GM18508 (cell line): ENCODE data around the gene PADI3.

ENCODE experiments used
- ATAC-seq: cut with Tn5 transposase; IDR thresholded peaks from one replicate; pipeline ENCODE4 v1.9.1; 2021; ENCODE audit warnings: moderate number of reproducible peaks; ENCODE audit not compliant: insufficient read depth, unreplicated experiment

The PADI3 gene

GRCh38 chr1:17293681-17294425 is 45.0 kb downstream of the PADI3 start:
- no peak for ATAC-seq

GRCh38 chr1:17295292-17295691 is 46.4 kb downstream of the PADI3 start:
- no peak for ATAC-seq

- no peak for ATAC-seq
Measured at GRCh38 chr1:17296086-17296485, 47.2 kb downstream of the PADI3 start.

GRCh38 chr1:17297991-17298390 is 49.1 kb downstream of the PADI3 start:
- ATAC-seq = no peak

- no peak for ATAC-seq
Measured at GRCh38 chr1:17301767-17302166, 52.9 kb downstream of the PADI3 start.

- ATAC-seq = no peak
Measured at GRCh38 chr1:17304151-17304825, 55.4 kb downstream of the PADI3 start.

- no peak for ATAC-seq
Measured at GRCh38 chr1:17304826-17305175, 55.9 kb downstream of the PADI3 start.

GRCh38 chr1:17305576-17306095 is 56.7 kb downstream of the PADI3 start:
- no peak for ATAC-seq

- no peak for ATAC-seq
Measured at GRCh38 chr1:17306407-17306806, 57.5 kb downstream of the PADI3 start.

- ATAC-seq = no peak
Measured at GRCh38 chr1:17306921-17307320, 58.0 kb downstream of the PADI3 start.

- no peak for ATAC-seq
Measured at GRCh38 chr1:17307329-17307728, 58.4 kb downstream of the PADI3 start.

- no peak for ATAC-seq
Measured at GRCh38 chr1:17307946-17308345, 59.0 kb downstream of the PADI3 start, which contains the start of gene PADI4. TSS of gene PADI4 (plus strand) at chr1:17308197. CDS start at chr1:17308223, 26 bp downstream.

- ATAC-seq = no peak
Measured at GRCh38 chr1:17308593-17308992, 59.7 kb downstream of the PADI3 start.

- no peak for ATAC-seq
Measured at GRCh38 chr1:17309426-17310067, 60.6 kb downstream of the PADI3 start.

- ATAC-seq = no peak
Measured at GRCh38 chr1:17310068-17310640, 61.3 kb downstream of the PADI3 start.

GRCh38 chr1:17313530-17314309 is 64.8 kb downstream of the PADI3 start:
- no peak for ATAC-seq

- ATAC-seq = no peak
Measured at GRCh38 chr1:17314491-17314971, 65.6 kb downstream of the PADI3 start.

- ATAC-seq = no peak
Measured at GRCh38 chr1:17315542-17316130, 66.7 kb downstream of the PADI3 start.

- ATAC-seq = no peak
Measured at GRCh38 chr1:17316704-17317103, 67.8 kb downstream of the PADI3 start.

GRCh38 chr1:17318262-17318661 is 69.4 kb downstream of the PADI3 start:
- no peak for ATAC-seq
